ENCODE data around the gene ACAT2. TPM values are rescaled to one million over a fixed set of nuclear protein-coding genes. Genes with fewer than 3 reads are reported as not detected.
A peak's percentile ranks its signal among the peaks of the same experiment; 100 is the strongest.

ACAT2 gene
- total RNA-seq, 1 experiment from 2014 or later, result 156 TPM

- no peaks in the 10 kb centered on the region for H3K27me3 Mint-ChIP-seq (ENCODE audit: low read depth)
- no peak overlapping the region for H4K8ac ChIP-seq (replicated peaks; ENCODE audit: insufficient read length, low read depth, low read length)
- H3K9ac ChIP-seq (ENCODE audit: extremely low read depth, insufficient read length, low read length), result peak overlapping the region; percentile 82
- H3K14ac ChIP-seq (ENCODE audit: insufficient read depth, low read length), result no peak overlapping the region
- no peak overlapping the region for H2BK15ac ChIP-seq (ENCODE audit: low read depth, low read length)
- H3K23ac ChIP-seq (ENCODE audit: insufficient read length, low read depth, low read length), result no peak overlapping the region
- no peak overlapping the region for H2BK20ac ChIP-seq (ENCODE audit: low read depth, low read length, poor library complexity, severe bottlenecking)
- peaks cover 2% of the 10 kb centered on the region; the same call in 1 of the 2 replicates for H3K4me1 ChIP-seq (ENCODE audit: insufficient read depth, low read length)
- H2BK12ac ChIP-seq (ENCODE audit: insufficient read length, low read depth, low read length), result no peak overlapping the region
- peak overlapping the region; percentile 85 to 93 for H3K4me3 Mint-ChIP-seq
- no peak overlapping the region for H3K18ac ChIP-seq (ENCODE audit: insufficient read length, low read depth, low read length)
- peaks cover 31 to 32% of the 10 kb centered on the region in 2 experiments for H3K4me1 Mint-ChIP-seq
- peak overlapping the region; percentile 67 for H3K27ac ChIP-seq (ENCODE audit: insufficient read length, low read depth, low read length)
- H3K56ac ChIP-seq (ENCODE audit: insufficient read length, low read depth, low read length), result no peak overlapping the region
- peaks cover 39 to 59% (median 55%) of the 10 kb centered on the region in 3 experiments for H3K36me3 Mint-ChIP-seq (ENCODE audit: insufficient read depth in 1 of 3, low read depth in 3 of 3)
- H3K9me3 Mint-ChIP-seq, result no peaks in the 10 kb centered on the region; a peak in 1 of 5 replicates
- H3K79me2 ChIP-seq (ENCODE audit: insufficient read depth, low read length), result peaks cover 3% of the 10 kb centered on the region; the same call in 1 of the 2 replicates
- TF ChIP-seq CTCF (conservative IDR thresholded peaks at IDR 0.05), result no peak
- no peak overlapping the region for H3K4ac ChIP-seq (ENCODE audit: low read depth, low read length)
- no CpG with 5 or more reads among the region's 3 CpGs for WGBS (ENCODE audit: extremely low coverage, insufficient read length, low lambda C conversion rate)
- no peaks in the 10 kb centered on the region; the same call in 1 of the 2 replicates for H3K27me3 ChIP-seq (ENCODE audit: insufficient read depth, low read length)
- H3K4me2 ChIP-seq (ENCODE audit: insufficient read depth, insufficient read length, low read length), result peak overlapping the region; percentile 91
- H3K27ac Mint-ChIP-seq, result peak overlapping the region; percentile 96 to 99 (median 97)
- peaks cover 3% of the 10 kb centered on the region for H3K79me1 ChIP-seq (ENCODE audit: insufficient read depth, low read depth, low read length, poor library complexity, severe bottlenecking)
- H2BK5ac ChIP-seq (ENCODE audit: insufficient read length, low read length), result no peak overlapping the region
- peak; percentile 74 for DNase-seq
- peaks cover 15% of the 10 kb centered on the region for H3K23me2 ChIP-seq (ENCODE audit: insufficient read length, low read depth, low read length, poor library complexity, severe bottlenecking)
- H4K20me1 ChIP-seq (ENCODE audit: control insufficient read depth, insufficient read depth, insufficient read length), result peaks cover 2% of the 10 kb centered on the region
- H3T11ph ChIP-seq (ENCODE audit: low read length), result no peak overlapping the region
- no peak overlapping the region for H4K91ac ChIP-seq (ENCODE audit: insufficient read length, low read depth, low read length)
- H3K9me3 ChIP-seq (ENCODE audit: control insufficient read depth, low read depth, low read length), result no peaks in the 10 kb centered on the region
- H4K5ac ChIP-seq (ENCODE audit: insufficient read length, low read depth, low read length), result no peak overlapping the region
- H2BK120ac ChIP-seq (ENCODE audit: low read depth, low read length, poor library complexity, severe bottlenecking), result no peak overlapping the region
- no peak overlapping the region for H2AK5ac ChIP-seq (ENCODE audit: insufficient read length, low read length)
- H2AFZ ChIP-seq (ENCODE audit: low read length), result no peak overlapping the region
These were observed 1.2 kb upstream of the ACAT2 start for GRCh38 chr6:159760602-159761057.

Data from H9 (cell line).